Stomach (tissue), 4 donors: ENCODE results near the gene ARHGAP25.

Source experiments
- CTCF ChIP-seq, 7 experiments: fragments of 450-650 bp in 4 of 7; fragments of 200-600 bp in 3 of 7; sonication (generic) in 3 of 7; IDR thresholded peaks; one replicate each; pipeline ENCODE4 v1.5.1; 2016 to 2019; ENCODE audit warnings: antibody characterized with exemption in 7 of 7, control low read depth in 2 of 7, mild to moderate bottlenecking in 1 of 7
- POLR2AphosphoS5 ChIP-seq, 3 donors: sonication (generic); formaldehyde crosslinking; IDR thresholded peaks; one replicate each; pipeline ENCODE4 v1.6.1; 2016; ENCODE audit warnings: antibody characterized with exemption in 3 of 3

- TF ChIP-seq CTCF (IDR thresholded peaks at IDR 0.05) (no peak), POLR2AphosphoS5 (IDR thresholded peaks at IDR 0.05) (peak in 1 of 3 donors; percentile 77)
These were observed 3.8 kb upstream of the ARHGAP25 start for GRCh38 chr2:68730828-68731227.
